GM18858 (cell line): ENCODE results near the gene IL23R.

Experiments
- ATAC-seq: cut with Tn5 transposase; IDR thresholded peaks from one replicate; pipeline ENCODE4 v1.9.1; 2021; ENCODE audit not compliant: unreplicated experiment

The IL23R gene

DNA sequence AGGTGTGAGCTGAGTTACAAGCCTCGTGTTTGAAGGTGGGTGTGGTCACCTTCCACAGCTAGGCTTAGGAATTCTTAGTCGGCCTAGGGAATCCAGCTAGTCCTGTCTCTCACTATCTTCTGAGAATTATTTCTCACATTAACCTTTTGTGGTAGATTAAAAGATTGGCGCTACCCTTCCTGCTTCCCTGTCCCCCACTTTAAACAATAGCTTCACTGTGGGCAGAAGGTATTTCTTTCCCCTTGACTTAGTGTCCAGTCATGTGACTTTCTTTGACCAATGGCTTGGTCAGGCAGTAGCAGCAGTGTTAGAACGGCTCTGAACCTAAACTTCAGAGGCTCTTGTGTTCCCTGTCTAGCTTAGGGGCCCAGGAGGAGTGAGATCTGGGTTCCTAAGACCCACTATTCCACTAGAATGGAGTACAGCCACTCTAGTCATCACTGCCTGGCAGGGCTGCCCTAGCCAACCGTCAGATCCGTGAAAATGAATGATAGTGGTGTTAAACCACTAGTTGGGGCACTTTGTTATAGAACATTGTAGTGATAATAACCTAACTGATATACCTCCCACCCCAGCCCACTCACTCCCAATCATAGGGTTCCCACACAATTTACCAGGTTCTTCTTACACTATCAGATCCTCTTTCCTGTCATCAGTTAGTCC lies 17.6 kb upstream of the IL23R start:
- ATAC-seq = no peak

DNA sequence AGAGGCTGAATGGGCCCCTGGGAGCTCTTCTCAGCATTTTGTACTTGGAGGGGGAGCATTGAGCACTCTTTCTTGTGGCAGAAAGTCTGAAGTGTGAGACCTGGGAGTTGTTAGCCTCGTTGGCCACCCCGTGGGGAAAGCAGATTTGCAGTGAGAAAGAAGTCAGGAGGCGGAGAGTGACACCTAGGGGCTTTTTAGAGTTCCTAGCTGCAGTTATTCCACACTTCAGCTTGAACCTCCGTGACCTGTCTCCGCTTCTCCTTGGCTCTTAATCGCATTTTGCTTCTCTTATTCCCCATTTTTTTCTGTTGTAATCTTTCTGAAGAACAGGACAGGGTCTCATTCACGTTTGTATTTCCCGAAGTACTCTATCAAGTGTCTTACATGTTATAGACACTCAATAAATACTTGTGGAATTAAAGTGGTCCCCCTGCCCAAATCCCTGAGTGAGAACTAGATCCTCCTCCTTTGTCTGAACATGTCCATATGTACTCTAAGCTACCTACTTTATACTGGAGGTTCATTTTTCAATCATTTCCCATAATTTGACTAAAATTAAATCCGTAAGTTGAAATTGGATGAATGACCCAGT lies 17.0 kb upstream of the IL23R start:
- peak; percentile 85 for ATAC-seq

DNA sequence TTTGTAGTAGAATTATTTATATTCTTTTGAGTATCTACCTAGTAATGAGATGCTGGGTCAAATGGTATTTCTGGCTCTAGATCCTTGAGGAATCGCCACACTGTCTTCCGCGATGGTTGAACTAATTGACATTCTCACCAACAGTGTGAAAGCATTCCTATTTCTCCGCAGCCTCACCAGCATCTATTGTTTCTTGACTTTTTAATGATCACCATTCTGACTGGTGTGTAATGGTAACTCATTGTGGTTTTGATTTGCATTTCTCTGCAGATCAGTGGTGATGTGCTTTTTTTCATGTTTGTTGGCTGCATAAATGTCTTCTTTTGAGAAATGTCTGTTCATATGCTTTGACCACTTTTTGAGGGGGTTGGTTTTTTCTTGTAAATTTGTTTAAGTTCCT lies 15.3 kb upstream of the IL23R start:
- ATAC-seq = no peak

DNA sequence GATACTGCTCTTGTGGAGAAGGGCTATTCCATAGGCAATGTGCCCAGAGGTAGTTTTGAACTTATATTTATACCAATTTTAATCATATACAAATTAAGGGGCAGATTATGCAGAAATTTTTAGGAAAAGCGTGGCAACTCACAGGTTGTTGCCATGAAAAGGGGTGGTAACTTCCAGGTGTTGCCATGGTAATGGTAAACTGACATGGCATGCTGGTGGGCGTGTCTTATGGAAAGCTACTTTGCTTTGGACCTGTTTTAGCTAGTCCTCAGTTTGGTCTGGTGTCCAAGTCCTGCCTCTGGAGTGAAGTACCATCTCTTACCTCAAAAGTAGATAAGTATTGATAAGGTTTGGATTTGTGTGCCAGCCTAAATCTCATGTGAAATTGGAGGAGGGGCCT lies 7.9 kb upstream of the IL23R start:
- no peak for ATAC-seq

DNA sequence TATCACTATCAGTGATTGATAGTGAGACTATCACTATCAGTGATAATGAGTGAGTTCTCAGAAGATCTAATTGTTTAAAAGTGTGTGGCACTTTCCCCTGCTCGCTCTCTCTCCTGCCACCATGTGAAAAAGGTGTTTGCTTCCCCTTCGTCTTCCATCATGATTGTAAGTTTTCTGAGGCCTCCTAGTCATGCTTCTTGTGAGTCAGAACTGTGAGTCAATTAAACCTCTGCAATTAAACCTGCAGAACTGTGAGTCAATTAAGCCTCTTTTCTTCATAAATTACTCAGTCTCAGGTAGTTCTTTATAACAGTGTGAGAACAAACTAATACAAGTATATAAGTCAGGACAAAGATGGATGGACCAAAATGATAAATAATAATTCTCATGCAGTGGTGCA lies 7.0 kb upstream of the IL23R start:
- ATAC-seq = no peak

DNA sequence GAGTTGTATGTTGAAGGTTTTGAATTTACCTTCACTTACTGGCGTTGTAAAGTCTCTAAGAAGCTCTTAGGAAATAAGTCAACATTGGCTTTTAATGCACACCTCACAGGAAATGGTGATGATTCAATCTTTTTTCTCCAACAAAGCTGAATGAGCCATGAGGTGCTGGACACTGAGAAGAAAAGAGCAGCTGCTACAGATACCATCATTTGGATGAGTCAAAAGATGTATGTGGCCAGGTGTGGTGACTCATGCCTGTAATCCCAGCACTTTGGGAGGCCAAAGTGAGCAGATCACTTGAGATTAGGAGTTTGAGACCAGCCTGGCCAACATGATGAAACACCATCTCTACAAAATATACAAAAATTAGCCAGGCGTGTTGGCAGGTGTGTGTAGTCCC lies 3.3 kb upstream of the IL23R start:
- ATAC-seq = no peak

DNA sequence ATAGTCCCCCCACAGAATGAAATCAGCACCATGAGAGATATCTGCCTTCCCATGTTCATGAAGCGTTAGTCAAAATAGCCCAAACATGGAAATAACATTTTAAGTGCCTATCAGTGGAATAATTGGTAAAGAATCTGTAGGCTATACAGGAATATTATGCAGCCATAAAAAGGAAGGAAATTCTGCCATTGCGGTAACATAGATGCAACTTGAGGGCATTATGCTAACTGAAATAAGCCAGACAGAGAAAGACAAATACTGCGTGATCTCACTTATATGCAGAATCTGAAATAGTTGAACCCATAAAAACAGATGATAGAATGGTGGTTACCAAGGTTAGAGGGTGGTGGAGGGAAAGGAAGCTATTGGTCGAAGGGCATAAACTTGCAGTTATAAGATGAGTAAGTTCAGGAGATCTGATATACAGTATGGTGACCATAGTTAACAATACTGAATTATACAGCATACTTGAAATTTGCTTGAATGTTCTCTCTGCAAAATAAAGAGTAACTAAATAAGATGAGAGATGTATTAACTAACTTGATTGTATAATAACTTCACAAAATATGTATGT lies 699 bp upstream of the IL23R start:
- ATAC-seq = no peak

DNA sequence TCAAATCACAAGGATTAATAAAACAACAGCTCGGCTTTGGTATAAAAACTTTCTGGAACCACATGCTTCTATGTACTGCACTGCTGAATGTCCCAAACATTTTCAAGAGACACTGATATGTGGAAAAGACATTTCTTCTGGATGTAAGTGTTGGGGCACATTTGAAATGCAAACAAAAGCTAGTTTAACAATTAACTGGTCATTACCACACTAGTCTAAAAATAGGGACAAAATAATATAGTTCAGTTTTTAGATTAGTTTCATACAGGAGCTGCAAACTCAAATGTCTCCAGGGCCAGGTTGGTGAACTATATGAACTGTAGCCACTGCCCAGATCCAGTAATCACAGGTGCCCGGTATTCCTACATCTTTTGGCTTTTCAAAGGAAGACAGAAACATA lies 3.2 kb downstream of the IL23R start:
- ATAC-seq = no peak

DNA sequence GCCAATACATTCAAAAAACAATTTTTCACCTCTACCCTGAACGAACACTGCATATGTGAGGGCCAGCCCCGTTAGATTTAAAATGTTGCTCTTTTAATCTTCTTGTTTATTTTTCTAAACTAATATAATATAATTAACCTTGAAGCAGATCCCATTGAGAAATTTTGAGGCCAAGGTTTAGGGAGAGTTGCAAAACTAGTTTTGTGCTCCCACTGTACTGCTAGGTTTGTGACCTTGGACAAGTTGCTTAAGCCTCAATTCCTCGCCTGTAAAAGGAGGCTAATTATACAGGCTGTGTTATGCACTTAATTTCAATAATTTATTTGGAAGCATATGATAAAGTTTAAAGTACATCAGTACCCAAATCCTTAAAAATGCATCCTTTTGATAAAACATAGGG lies 3.7 kb downstream of the IL23R start:
- ATAC-seq = no peak

DNA sequence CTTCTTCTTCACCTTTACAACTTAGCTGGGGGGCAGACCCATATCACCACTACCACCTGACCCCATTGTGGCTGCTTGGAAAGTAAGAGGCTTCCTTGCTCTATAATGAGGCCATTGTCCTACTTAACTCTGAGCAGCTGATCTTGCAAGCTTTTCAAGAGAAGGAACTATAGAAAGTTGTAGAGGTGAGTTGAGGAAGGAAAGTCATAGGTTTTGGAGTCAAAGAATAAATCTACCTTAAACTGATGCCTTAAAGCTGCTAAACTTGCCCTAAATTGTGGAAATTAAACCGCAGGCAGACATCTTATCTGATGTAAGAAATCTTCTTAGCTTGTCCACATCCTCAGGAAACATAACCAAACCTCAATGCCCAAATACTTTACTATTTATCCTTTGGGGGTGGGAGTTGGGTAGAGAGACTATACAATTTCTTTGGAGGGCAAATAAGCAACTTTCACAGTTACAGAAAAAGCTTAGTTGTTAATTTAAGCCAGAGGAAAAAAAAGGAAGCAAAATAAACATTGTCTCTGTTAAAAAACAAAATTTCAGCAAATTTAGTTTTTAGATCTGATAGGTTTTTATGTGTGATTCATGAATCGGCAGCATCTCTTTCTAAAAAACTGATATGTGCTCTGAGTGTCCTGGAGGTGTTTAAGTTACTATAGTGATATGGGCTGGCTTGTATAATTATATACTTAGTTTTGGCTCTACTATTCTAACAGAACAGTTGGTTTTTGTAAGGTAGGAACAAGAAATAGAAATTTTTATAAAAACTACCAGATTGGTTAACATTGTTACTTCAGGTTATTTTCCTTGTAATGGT lies 4.7 kb downstream of the IL23R start:
- no peak for ATAC-seq

DNA sequence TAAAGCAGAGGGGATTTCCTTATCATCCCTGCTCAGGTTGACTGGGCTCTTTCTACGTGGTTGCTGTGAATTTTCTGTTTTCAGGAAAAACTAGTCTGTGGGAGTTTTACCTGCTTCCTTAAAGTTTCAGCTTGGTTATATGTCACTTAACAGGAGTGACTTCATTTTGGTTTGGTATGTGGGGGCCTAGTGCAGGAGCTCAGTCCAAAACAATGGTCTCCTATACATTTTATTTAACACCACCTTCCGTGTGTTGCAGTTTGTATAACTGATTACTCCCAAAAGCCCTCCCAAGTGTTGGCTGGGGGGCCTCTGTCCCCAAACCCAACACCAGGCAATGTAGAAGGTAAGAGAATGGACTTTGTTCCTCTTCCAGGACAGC lies 5.3 kb downstream of the IL23R start:
- no peak for ATAC-seq

DNA sequence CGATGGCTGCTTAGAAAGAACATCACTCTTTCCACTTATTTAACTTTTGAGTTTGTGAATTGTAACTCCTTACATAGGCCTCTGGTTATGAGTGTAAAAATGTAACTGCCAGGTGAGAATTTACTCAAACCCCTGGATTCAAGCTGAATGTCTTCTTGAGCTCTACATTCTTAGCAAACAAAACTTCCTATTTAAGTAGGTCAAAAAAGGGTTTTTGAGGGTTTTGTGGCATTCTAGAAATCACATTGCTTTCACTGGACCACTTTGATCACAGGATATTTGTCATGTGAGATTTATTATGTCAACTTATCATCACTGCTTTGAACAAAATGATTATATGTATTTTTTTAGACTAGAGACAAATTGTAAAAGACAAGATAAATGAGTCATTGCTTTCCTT lies 5.7 kb downstream of the IL23R start:
- no peak for ATAC-seq

DNA sequence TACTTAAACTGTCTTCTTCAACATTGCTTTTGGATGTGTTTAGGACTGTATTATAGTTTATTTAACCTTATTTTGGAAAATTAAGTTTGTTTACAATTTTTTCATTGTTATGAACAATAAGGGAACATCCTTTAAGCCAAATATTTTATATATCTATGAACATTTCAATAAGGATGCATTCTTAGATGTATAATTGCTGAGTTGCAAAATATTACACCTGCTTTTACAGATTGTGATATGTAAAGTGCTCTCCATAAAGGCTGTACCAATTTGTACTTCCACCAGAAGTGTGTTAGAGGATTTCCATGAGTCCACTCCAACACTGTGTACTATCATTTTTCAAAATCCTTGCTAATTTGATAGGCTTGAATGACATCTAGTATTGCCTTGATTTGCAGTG lies 7.7 kb downstream of the IL23R start:
- no peak for ATAC-seq

DNA sequence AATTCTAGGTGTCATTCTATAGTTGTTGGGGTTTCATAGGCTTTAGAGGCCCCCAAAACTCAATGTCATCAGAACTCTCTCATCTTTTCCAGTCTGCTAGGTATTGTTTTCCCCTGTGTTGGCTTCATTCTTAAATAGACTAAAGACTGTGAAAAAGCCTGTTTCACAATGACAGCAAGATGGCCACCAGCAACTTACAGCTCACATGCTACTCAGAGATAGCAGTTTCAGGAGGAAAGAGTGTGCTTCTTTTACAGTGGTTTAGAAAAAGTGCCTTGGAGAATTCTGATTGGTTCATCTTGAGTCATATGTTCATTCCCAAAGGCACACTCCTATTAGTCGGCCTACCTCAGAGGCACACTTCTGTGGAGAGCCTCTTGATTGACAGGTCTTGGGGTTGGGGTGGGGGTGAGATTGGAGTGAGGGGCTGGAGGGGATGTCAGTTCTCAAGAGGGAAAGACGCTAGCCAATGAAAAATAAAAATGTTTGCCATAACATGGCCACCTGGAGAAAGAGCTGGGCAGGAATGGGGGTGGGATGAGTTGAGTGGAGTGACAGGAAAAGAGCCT lies 8.5 kb downstream of the IL23R start:
- no peak for ATAC-seq

DNA sequence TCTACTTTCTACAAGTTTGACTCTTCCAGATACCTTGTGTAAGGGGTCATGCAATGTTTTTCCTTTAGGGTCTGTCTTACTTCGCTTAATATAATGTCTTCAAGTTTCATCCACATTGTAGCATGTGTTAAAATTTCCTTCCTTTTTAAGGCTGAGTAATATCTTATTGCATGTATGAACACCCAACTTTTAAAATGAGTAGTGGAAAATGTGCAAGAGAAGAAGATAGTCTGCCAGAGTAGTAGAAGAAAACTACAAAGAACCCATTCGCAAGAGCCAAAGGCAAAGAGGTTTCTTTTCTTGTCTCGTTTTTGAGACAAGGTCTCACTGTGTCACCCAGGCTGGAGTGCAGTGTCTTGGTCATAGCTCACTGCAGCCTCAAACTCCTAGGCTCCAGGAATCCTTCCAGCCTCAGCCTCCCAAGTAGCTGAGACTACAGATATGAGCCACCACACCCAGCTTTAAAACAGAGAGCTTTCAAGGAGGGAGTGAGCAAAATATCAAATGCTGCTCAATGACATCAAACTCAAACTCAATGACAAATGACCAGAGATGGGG lies 9.4 kb downstream of the IL23R start:
- no peak for ATAC-seq

DNA sequence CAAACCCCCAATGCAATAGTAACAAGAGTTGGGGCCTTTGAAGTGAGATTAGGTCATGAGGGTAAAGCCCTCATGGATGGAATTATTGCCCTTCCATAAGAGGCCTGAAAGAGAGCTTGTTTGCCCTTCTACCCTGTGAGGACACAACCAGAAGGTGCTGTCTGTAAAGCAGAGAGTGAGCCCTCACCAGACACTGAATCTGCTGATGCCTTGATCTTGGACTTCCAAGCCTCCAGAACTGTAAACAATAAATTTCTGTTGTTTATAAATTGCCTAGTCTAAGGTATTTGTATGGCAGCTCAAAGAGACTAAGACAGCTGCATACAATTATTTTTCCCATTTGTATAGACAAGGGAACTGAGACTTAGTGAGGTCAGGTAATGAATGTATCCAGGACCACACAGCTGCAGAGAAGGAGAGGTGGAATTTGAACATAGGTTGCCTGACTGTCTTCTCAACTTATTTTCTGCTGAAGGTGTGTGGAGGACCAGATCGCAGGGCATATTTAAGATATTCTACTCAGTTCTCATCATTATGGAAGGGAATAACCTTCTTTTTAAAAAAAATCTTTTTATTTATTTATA lies 18.7 kb downstream of the IL23R start:
- ATAC-seq = no peak

DNA sequence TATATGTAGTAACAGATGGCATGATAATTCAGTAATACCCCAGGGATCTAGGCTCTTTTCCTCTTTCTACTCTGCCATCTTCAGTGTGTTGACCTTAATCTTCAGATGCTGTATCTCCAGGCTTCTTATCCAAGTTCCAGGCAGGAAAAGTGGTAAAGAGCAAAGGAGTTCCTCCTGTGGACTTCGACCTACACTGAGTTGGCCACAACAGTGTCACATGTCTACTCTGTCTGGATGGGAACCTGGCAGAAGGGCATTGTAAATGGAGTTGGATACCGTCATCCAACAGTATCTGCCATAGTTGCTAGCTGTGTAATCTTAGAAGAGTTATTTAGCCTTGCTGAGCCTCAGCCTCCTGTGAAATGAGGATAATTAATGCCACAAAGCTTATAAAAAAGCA lies 21.9 kb downstream of the IL23R start:
- ATAC-seq = no peak

DNA sequence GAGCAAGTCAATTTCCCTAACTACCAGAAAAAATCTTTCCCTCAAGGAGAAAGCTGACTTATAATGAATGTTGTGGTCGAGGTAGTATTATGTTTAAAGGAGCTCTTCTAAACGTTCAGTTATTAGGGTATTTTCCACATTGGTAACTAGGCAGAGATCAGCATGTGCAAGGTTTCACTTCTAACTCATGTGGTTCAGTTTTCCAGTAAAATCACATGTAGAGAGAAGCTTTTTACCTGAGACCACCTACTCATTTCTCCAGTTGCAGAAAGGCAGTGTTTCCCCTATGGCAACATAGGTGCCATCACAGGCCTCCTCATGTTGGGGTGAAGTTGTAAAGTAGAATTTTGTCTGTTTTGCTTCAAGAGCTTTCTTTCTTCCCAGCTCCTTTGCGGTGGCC lies 23.7 kb downstream of the IL23R start:
- ATAC-seq = no peak

DNA sequence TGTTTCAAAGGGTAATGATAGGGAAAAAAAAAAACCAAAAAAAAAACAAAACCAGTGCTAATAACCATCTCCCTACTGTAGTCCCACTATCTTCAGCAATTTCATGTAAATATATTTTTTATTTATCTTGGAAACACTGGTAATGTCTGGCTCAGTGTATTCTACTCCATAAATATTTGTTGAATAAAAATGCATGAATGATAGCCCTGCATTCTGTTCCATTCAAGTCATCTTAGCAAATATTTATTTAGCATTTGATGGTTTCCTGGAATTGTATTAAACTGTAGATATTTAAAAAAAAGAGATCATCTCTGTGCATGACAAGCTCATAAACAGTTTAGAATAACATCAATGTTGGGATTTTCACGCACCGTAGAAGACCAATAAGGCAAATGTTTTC lies 24.2 kb downstream of the IL23R start:
- no peak for ATAC-seq

DNA sequence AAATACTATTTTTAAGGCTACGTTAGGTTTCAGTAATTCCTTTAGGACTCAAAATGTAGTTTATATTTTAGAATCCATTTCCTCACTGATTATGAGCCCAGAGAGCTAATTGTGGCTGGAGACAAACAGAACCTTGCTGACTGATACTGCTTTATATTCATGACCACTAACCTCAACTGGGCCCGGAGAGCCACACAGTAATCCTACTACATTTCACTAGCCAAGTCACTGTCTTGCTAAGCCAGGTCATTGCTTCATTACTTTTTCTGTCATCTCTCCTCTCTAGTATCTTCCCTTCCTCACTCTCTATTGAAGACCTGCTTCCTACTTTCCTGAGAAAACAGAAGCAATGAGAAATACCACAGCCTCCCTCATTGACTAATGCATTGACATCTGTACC lies 24.7 kb downstream of the IL23R start:
- no peak for ATAC-seq
